ENCODE results near the gene NTN1.

GRCh38 chr17:8975091-8975725, 46.1 kb upstream of the NTN1 start:
- no peak for TF ChIP-seq POLR2A (IDR thresholded peaks at IDR 0.05)
- TF ChIP-seq CTCF (IDR thresholded peaks at IDR 0.05): no peak

Data from adrenal gland (tissue), 5 donors.